Trophoblast cell (in vitro differentiated cells and primary cell): ENCODE results near the gene RBPJL.

Source experiments
- DNase-seq, 2 donors: peaks; one replicate each; pipeline ENCODE4 v3.0.0-alpha.2; 2016
- H2AFZ ChIP-seq: 2 replicates; pipeline ENCODE4 v1.6.1; 2013; ENCODE audit warnings: low read length, moderate library complexity, mild to moderate bottlenecking; ENCODE audit not compliant: insufficient read depth, poor library complexity
- H2AK5ac ChIP-seq: 2 replicates; pipeline ENCODE4 v1.6.1; 2013; ENCODE audit warnings: mild to moderate bottlenecking, low read length
- H2BK120ac ChIP-seq: 2 replicates; pipeline ENCODE4 v1.6.1; 2013; ENCODE audit warnings: low read length, mild to moderate bottlenecking, moderate library complexity; ENCODE audit not compliant: insufficient read depth, poor library complexity
- H2BK12ac ChIP-seq: 2 replicates; pipeline ENCODE4 v1.6.1; 2013; ENCODE audit warnings: mild to moderate bottlenecking, low read length, moderate library complexity
- H2BK5ac ChIP-seq: 2 replicates; pipeline ENCODE4 v1.6.1; 2013; ENCODE audit warnings: low read length, low read depth, moderate library complexity, mild to moderate bottlenecking; ENCODE audit not compliant: poor library complexity
- H3K14ac ChIP-seq: 2 replicates; pipeline ENCODE4 v1.6.1; 2013; ENCODE audit warnings: mild to moderate bottlenecking, low read length
- H3K18ac ChIP-seq: 2 replicates; pipeline ENCODE4 v1.6.1; 2013; ENCODE audit warnings: mild to moderate bottlenecking, low read length
- H3K23ac ChIP-seq: 2 replicates; pipeline ENCODE4 v1.6.1; 2013; ENCODE audit warnings: low read length
- H3K27ac ChIP-seq: 2 replicates; pipeline ENCODE4 v1.5.1; 2013; ENCODE audit warnings: low read depth, mild to moderate bottlenecking, inconsistent platforms, low read length, moderate library complexity
- H3K27me3 ChIP-seq: 2 replicates; pipeline ENCODE4 v1.6.1; 2013; ENCODE audit warnings: inconsistent platforms, mild to moderate bottlenecking, low read length, moderate library complexity; ENCODE audit not compliant: insufficient read depth
- H3K36me3 ChIP-seq, 2 experiments: 1 replicate in 1 of 2; 2 replicates in 1 of 2; pipeline ENCODE4 v1.6.1; 2013; ENCODE audit warnings: low read length in 2 of 2, mild to moderate bottlenecking in 2 of 2, moderate library complexity in 1 of 2; ENCODE audit not compliant: insufficient read depth in 2 of 2, control insufficient read depth in 1 of 2
- H3K4ac ChIP-seq: 2 replicates; pipeline ENCODE4 v1.6.1; 2013; ENCODE audit warnings: low read depth, mild to moderate bottlenecking, low read length, moderate library complexity
- H3K4me1 ChIP-seq, 2 experiments: 1 replicate in 1 of 2; 2 replicates in 1 of 2; pipeline ENCODE4 v1.6.1; 2013; ENCODE audit warnings: low read length in 2 of 2, mild to moderate bottlenecking in 2 of 2, moderate library complexity in 1 of 2; ENCODE audit not compliant: insufficient read depth in 2 of 2, control insufficient read depth in 1 of 2
- H3K4me2 ChIP-seq: 2 replicates; pipeline ENCODE4 v1.6.1; 2013; ENCODE audit warnings: inconsistent platforms, mild to moderate bottlenecking, low read length, moderate library complexity
- H3K4me3 ChIP-seq: 2 replicates; pipeline ENCODE4 v1.5.1; 2013; ENCODE audit warnings: mild to moderate bottlenecking, low read depth, low read length, inconsistent platforms
- H3K79me1 ChIP-seq: one replicate; pipeline ENCODE4 v1.6.1; 2013; ENCODE audit warnings: low read length
- H3K79me2 ChIP-seq: 2 replicates; pipeline ENCODE4 v1.6.1; 2013; ENCODE audit warnings: low read length, mild to moderate bottlenecking; ENCODE audit not compliant: control insufficient read depth, insufficient read depth, poor library complexity
- H3K9ac ChIP-seq: 2 replicates; pipeline ENCODE4 v1.6.1; 2013; ENCODE audit warnings: mild to moderate bottlenecking, low read length
- H3K9me3 ChIP-seq: 2 replicates; pipeline ENCODE4 v1.6.1; 2013; ENCODE audit warnings: low read depth, mild to moderate bottlenecking, control low read depth, inconsistent platforms, low read length; ENCODE audit not compliant: insufficient read depth
- H4K12ac ChIP-seq: 2 replicates; pipeline ENCODE4 v1.6.1; 2013; ENCODE audit warnings: low read depth, mild to moderate bottlenecking, low read length, moderate library complexity
- H4K8ac ChIP-seq: 2 replicates; pipeline ENCODE4 v1.6.1; 2013; ENCODE audit warnings: low read depth, mild to moderate bottlenecking, low read length, moderate library complexity
- H4K91ac ChIP-seq: one replicate; pipeline ENCODE4 v1.6.1; 2013; ENCODE audit warnings: low read depth, mild to moderate bottlenecking, low read length, moderate library complexity
- WGBS: extraction: QIAGEN DNeasy Blood & Tissue Kit; methylation state at CpG from one replicate; pipeline ENCODE4 v1.1.7; 2013; ENCODE audit warnings: missing lambda C conversion rate; ENCODE audit not compliant: insufficient read length, insufficient coverage; ENCODE audit errors: extremely low coverage; 5-methylcytosine and 5-hydroxymethylcytosine counted together

The RBPJL gene

DNA sequence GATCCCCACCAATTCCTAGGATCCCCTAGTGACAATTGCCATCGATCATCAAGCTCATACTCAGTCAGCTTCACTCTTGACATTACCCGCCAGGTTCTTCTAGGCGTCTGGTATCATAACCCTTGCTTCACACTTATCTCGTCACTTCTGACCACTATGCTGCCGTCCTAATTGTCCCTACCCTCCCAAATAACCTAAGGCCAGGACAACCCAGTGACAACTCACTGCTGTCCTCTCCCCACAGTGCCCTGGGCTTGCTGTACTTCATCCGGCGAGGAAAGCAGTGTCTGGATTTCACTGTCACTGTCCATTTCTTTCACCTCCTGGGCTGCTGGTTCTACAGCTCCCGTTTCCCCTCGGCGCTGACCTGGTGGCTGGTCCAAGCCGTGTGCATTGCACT is 60.0 kb downstream of the RBPJL start:
- H3K4ac ChIP-seq = no peak overlapping the region
- no peak overlapping the region for H3K23ac ChIP-seq

DNA sequence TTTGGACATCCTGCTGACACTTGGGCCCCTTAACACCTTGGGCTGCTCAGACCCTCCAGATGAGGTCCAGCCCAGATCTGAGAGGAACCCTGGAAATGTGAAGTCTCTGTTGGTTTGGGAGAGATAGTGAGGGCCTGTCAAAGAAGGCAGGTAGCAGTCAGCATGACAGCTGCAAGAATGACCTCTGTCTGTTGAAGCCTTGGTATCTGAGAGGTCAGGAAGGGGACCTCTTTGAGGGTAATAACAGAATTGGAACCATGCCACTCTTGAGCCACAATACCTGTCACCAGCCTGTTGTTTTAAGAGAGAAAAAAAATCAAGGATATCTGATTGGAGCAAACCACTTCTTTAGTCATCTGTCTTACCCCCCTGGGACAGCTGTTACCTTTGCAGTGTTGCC is 60.5 kb downstream of the RBPJL start:
- Histone ChIP-seq H3K9me3 (no peaks in the 10 kb centered on the region), H2BK12ac (no peak overlapping the region), H3K9ac (no peak overlapping the region), H4K12ac (no peak overlapping the region), H2AFZ (no peak overlapping the region), H4K91ac (no peak overlapping the region), H3K4me1 (peaks cover 0 to 8% of the 10 kb centered on the region in 2 experiments), H3K18ac (no peak overlapping the region), H3K23ac (no peak overlapping the region), H2BK5ac (no peak overlapping the region), H2AK5ac (no peak overlapping the region), H2BK120ac (no peak overlapping the region), H3K36me3 (peaks cover 16 to 32% of the 10 kb centered on the region in 2 experiments), H3K14ac (no peak overlapping the region), H4K8ac (no peak overlapping the region), H3K4ac (no peak overlapping the region), H3K4me2 (no peak overlapping the region), H3K79me2 (peaks cover 7% of the 10 kb centered on the region), H3K79me1 (peaks cover 6% of the 10 kb centered on the region), H3K4me3 (no peak overlapping the region), H3K27me3 (no peaks in the 10 kb centered on the region), H3K27ac (no peak overlapping the region)
- no peak for DNase-seq

More for the DNA sequence above, 60.0 kb downstream of the RBPJL start:
- H2BK12ac ChIP-seq = no peak overlapping the region
- peaks cover 7% of the 10 kb centered on the region for H3K79me2 ChIP-seq
- no peak overlapping the region for H4K8ac ChIP-seq
- H3K79me1 ChIP-seq = peaks cover 6% of the 10 kb centered on the region
- H3K4me3 ChIP-seq = no peak overlapping the region
- H2AK5ac ChIP-seq = no peak overlapping the region
- no peak for DNase-seq
- no peaks in the 10 kb centered on the region for H3K9me3 ChIP-seq
- H4K12ac ChIP-seq = no peak overlapping the region
- no peak overlapping the region for H3K9ac ChIP-seq
- H2AFZ ChIP-seq = no peak overlapping the region
- H2BK5ac ChIP-seq = no peak overlapping the region
- no peaks in the 10 kb centered on the region for H3K27me3 ChIP-seq
- peaks cover 16 to 32% of the 10 kb centered on the region in 2 experiments for H3K36me3 ChIP-seq
- no peak overlapping the region for H3K4me2 ChIP-seq
- WGBS = no CpG with 5 or more reads among the region's 11 CpGs
- no peak overlapping the region for H4K91ac ChIP-seq
- H3K14ac ChIP-seq = no peak overlapping the region
- no peak overlapping the region for H3K18ac ChIP-seq
- peaks cover 0 to 8% of the 10 kb centered on the region in 2 experiments for H3K4me1 ChIP-seq
- no peak overlapping the region for H3K27ac ChIP-seq
- H2BK120ac ChIP-seq = no peak overlapping the region
